ENCODE data around the gene TUFT1. TPM values are rescaled to one million over a fixed set of nuclear protein-coding genes. Genes with fewer than 3 reads are reported as not detected.

Gene TUFT1
- total RNA-seq, 1 experiment from 2014 or later: 31.4 TPM

DNA sequence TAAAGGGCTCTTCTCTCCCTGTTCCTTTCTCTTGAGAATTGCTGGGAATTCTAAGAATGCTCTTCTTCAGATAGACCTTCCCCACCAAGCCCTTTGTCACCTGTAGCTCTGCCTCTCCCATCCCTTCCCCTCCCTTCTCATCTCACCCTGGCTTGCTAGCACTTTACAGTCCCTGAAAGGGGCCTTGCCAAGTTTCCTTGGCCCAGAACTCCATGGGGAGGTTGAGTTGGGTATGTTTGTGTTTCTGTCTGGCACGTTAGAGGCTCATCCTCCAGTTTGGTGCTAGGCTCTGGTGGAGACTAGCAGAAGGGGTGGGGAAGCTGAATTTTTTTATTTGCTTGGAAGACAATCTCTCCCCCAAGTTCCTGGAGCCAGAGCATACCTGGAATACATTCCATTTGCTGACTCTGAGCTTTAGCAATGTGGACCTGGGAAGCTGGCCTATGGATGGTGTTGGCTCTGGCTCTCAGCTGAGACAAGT is 24.0 kb upstream of the TUFT1 start:
- TF ChIP-seq, protein P1, sequence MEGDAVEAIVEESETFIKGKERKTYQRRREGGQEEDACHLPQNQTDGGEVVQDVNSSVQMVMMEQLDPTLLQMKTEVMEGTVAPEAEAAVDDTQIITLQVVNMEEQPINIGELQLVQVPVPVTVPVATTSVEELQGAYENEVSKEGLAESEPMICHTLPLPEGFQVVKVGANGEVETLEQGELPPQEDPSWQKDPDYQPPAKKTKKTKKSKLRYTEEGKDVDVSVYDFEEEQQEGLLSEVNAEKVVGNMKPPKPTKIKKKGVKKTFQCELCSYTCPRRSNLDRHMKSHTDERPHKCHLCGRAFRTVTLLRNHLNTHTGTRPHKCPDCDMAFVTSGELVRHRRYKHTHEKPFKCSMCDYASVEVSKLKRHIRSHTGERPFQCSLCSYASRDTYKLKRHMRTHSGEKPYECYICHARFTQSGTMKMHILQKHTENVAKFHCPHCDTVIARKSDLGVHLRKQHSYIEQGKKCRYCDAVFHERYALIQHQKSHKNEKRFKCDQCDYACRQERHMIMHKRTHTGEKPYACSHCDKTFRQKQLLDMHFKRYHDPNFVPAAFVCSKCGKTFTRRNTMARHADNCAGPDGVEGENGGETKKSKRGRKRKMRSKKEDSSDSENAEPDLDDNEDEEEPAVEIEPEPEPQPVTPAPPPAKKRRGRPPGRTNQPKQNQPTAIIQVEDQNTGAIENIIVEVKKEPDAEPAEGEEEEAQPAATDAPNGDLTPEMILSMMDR (IDR thresholded peaks at IDR 0.05; ENCODE audit: unreplicated experiment): no peak
- no TSS peak for BruUV-seq (replicated peaks)
- Mint-ChIP-seq H3K4me1 (ENCODE audit: low read depth, unreplicated experiment) (peaks cover 49% of the 10 kb centered on the region), H3K27me3 (ENCODE audit: unreplicated experiment) (no peaks in the 10 kb centered on the region), H3K27ac (ENCODE audit: unreplicated experiment) (peak overlapping the region; percentile 68), H3K36me3 (ENCODE audit: insufficient read depth, unreplicated experiment) (peaks cover 88% of the 10 kb centered on the region), H3K4me3 (ENCODE audit: low read depth, unreplicated experiment) (peak overlapping the region; percentile 76), H3K9me3 (ENCODE audit: low read depth, unreplicated experiment) (no peaks in the 10 kb centered on the region)
- DNase-seq: no peak
- intact Hi-C loops (cut with micrococcal nuclease; ENCODE audit: unreplicated experiment): no loop called here
- CTCF ChIA-PET: no interaction called here

DNA sequence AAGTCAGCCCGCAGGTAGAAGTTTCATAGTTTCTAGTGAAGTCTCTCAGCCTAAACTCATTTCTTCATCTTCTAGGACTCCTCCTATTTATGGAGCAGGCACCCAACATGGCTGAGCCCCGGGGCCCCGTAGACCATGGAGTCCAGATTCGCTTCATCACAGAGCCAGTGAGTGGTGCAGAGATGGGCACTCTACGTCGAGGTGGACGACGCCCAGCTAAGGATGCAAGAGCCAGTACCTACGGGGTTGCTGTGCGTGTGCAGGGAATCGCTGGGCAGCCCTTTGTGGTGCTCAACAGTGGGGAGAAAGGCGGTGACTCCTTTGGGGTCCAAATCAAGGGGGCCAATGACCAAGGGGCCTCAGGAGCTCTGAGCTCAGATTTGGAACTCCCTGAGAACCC is 21.7 kb upstream of the TUFT1 start:
- peaks cover 81% of the 10 kb centered on the region for H3K36me3 Mint-ChIP-seq (ENCODE audit: insufficient read depth, unreplicated experiment)
- H3K4me3 Mint-ChIP-seq (ENCODE audit: low read depth, unreplicated experiment): no peak overlapping the region
- no TSS peak for BruUV-seq (replicated peaks)
- no peaks in the 10 kb centered on the region for H3K9me3 Mint-ChIP-seq (ENCODE audit: low read depth, unreplicated experiment)
- DNase-seq: no peak
- intact Hi-C loops (cut with micrococcal nuclease; ENCODE audit: unreplicated experiment): no loop called here
- TF ChIP-seq, protein P1 (IDR thresholded peaks at IDR 0.05; ENCODE audit: unreplicated experiment): no peak
- H3K27ac Mint-ChIP-seq (ENCODE audit: unreplicated experiment): no peak overlapping the region
- H3K4me1 Mint-ChIP-seq (ENCODE audit: low read depth, unreplicated experiment): peaks cover 40% of the 10 kb centered on the region
- CTCF ChIA-PET: interaction anchor here (0.6 kb wide), 1 partner anchor 27 kb away, joined by 4 read pairs; no protein-coding TSS in a partner anchor
- no peaks in the 10 kb centered on the region for H3K27me3 Mint-ChIP-seq (ENCODE audit: unreplicated experiment)

DNA sequence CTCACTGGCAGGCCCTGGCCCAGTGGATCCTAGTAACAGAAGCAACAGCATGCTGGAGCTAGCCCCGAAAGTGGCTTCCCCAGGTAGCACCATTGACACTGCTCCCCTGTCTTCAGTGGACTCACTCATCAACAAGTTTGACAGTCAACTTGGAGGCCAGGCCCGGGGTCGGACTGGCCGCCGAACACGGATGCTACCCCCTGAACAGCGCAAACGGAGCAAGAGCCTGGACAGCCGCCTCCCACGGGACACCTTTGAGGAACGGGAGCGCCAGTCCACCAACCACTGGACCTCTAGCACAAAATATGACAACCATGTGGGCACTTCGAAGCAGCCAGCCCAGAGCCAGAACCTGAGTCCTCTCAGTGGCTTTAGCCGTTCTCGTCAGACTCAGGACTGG is 21.2 kb upstream of the TUFT1 start:
- no TSS peak for BruUV-seq (replicated peaks)
- Mint-ChIP-seq H3K4me3 (ENCODE audit: low read depth, unreplicated experiment) (no peak overlapping the region), H3K9me3 (ENCODE audit: low read depth, unreplicated experiment) (no peaks in the 10 kb centered on the region), H3K36me3 (ENCODE audit: insufficient read depth, unreplicated experiment) (peaks cover 81% of the 10 kb centered on the region), H3K4me1 (ENCODE audit: low read depth, unreplicated experiment) (peaks cover 35% of the 10 kb centered on the region), H3K27me3 (ENCODE audit: unreplicated experiment) (no peaks in the 10 kb centered on the region), H3K27ac (ENCODE audit: unreplicated experiment) (no peak overlapping the region)
- TF ChIP-seq, protein P1 (IDR thresholded peaks at IDR 0.05; ENCODE audit: unreplicated experiment): no peak
- CTCF ChIA-PET: no interaction called here
- intact Hi-C loops (cut with micrococcal nuclease; ENCODE audit: unreplicated experiment): no loop called here
- no peak for DNase-seq

DNA sequence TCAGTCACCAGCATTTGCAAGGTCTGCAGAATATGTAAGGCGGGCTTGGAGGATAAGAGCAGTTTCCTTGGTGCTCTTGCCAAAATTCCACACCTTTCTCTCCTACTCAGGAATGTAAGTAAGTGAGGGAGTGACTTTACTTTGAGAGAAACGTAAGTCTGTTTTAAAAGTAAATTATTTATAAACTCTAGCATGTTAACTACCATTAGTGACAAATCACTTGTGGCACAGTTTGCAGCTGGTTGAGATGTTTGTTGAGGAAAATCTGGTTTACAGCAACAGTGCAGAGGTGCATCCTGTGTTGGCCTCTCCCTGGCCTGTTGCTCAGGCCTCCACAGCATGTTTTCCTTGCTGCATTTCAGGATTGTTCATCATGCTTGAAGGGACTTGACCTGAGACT is 20.4 kb upstream of the TUFT1 start:
- Mint-ChIP-seq H3K36me3 (ENCODE audit: insufficient read depth, unreplicated experiment) (peaks cover 79% of the 10 kb centered on the region), H3K27ac (ENCODE audit: unreplicated experiment) (no peak overlapping the region)
- CTCF ChIA-PET: no interaction called here

More for the DNA sequence above, 20.4 kb upstream of the TUFT1 start:
- TF ChIP-seq, protein P1 (IDR thresholded peaks at IDR 0.05; ENCODE audit: unreplicated experiment): no peak
- no peak for DNase-seq
- intact Hi-C loops (cut with micrococcal nuclease; ENCODE audit: unreplicated experiment): no loop called here
- Mint-ChIP-seq H3K9me3 (ENCODE audit: low read depth, unreplicated experiment) (no peaks in the 10 kb centered on the region), H3K4me3 (ENCODE audit: low read depth, unreplicated experiment) (no peak overlapping the region), H3K4me1 (ENCODE audit: low read depth, unreplicated experiment) (peaks cover 28% of the 10 kb centered on the region), H3K27me3 (ENCODE audit: unreplicated experiment) (no peaks in the 10 kb centered on the region)
- no TSS peak for BruUV-seq (replicated peaks)
